HL-60 (cell line): Measurements from ENCODE around the gene YDJC.
A peak's percentile ranks its signal among the peaks of the same experiment; 100 is the strongest.

Experiments
- DNase-seq, 2 experiments: peaks; one replicate each; pipeline ENCODE4 v3.0.0-alpha.2; 2010 to 2020; ENCODE audit warnings: low read depth in 1 of 2, low spot score in 1 of 2
- H3K27ac ChIP-seq: fragments of 250-450 bp; sonication (Bioruptor Pico); replicated peaks from 2 replicates; pipeline ENCODE4 v1.5.1; 2020; ENCODE audit warnings: mild to moderate bottlenecking, moderate library complexity
- H3K27me3 ChIP-seq: fragments of 250-450 bp; sonication (Bioruptor Pico); 2 replicates; pipeline ENCODE4 v1.5.1; 2021; ENCODE audit warnings: mild to moderate bottlenecking, moderate library complexity; ENCODE audit not compliant: insufficient read depth, poor library complexity, severe bottlenecking
- H3K4me3 ChIP-seq: replicated peaks from 2 replicates; pipeline ENCODE4 v1.5.1; 2011; ENCODE audit warnings: mild to moderate bottlenecking, control low read depth, low read length; ENCODE audit not compliant: insufficient read depth
- CTCF ChIP-seq: IDR thresholded peaks from one replicate; pipeline ENCODE4 v1.5.1; 2011; ENCODE audit warnings: low read length, control low read depth, inconsistent platforms; ENCODE audit not compliant: insufficient read depth
- GABPA ChIP-seq: IDR thresholded peaks from 2 replicates; pipeline ENCODE4 v1.6.1; 2012; ENCODE audit warnings: low read depth
- POLR2AphosphoS5 ChIP-seq: IDR thresholded peaks from 2 replicates; pipeline ENCODE4 v1.6.1; 2012; ENCODE audit warnings: low read depth
- REST ChIP-seq: IDR thresholded peaks from 2 replicates; pipeline ENCODE4 v1.6.1; 2012; ENCODE audit warnings: low read depth; ENCODE audit not compliant: insufficient replicate concordance
- SPI1 ChIP-seq: IDR thresholded peaks from 2 replicates; pipeline ENCODE4 v1.6.1; 2012; ENCODE audit warnings: low read depth, mild to moderate bottlenecking, borderline replicate concordance

YDJC gene

DNA sequence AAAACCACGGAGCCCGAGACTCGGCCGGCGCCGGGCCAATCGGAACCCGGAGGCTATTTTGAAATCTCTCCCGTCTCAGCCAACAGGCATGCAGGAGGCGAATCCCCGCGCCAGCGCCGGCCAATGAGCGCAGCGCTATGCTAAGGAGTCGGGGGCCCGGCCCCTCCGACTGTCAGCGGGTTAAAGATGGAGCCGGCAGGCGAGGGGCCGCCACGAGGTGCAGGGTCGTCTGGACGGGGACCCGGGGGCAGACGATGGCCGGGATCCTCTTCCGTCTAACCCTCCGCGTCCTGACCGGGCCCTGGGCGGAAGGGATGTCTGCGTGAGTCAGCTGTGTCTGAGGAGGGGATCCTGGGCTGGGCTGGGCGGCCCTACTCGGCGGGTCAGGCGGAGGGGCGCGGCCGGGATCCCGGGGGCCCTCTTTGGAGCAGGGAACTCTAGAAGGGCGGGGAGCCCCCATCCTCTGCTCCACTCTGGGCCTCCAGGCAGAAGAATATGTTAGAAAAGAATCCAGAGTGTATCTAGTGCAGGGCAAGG, 22.3 kb upstream of the YDJC start:
- DNase-seq: peak in 1 of 2 experiments; percentile 30
- Histone ChIP-seq H3K27ac (no peak overlapping the region), H3K27me3 (no peaks in the 10 kb centered on the region), H3K4me3 (peak overlapping the region; percentile 54)
- no peak for TF ChIP-seq POLR2AphosphoS5
- no peak for TF ChIP-seq SPI1
- no peak for TF ChIP-seq GABPA
- TF ChIP-seq REST: no peak
- no peak for TF ChIP-seq CTCF

- H3K27ac ChIP-seq: no peak overlapping the region
- TF ChIP-seq SPI1: no peak
- no peak for TF ChIP-seq POLR2AphosphoS5
- TF ChIP-seq REST: no peak
- no peak for TF ChIP-seq CTCF
- TF ChIP-seq GABPA: no peak
- peak overlapping the region; percentile 54 for H3K4me3 ChIP-seq
- no peaks in the 10 kb centered on the region for H3K27me3 ChIP-seq
- no peak for DNase-seq
Observed at GRCh38 chr22:21651521-21652009, 21.7 kb upstream of the YDJC start.

DNA sequence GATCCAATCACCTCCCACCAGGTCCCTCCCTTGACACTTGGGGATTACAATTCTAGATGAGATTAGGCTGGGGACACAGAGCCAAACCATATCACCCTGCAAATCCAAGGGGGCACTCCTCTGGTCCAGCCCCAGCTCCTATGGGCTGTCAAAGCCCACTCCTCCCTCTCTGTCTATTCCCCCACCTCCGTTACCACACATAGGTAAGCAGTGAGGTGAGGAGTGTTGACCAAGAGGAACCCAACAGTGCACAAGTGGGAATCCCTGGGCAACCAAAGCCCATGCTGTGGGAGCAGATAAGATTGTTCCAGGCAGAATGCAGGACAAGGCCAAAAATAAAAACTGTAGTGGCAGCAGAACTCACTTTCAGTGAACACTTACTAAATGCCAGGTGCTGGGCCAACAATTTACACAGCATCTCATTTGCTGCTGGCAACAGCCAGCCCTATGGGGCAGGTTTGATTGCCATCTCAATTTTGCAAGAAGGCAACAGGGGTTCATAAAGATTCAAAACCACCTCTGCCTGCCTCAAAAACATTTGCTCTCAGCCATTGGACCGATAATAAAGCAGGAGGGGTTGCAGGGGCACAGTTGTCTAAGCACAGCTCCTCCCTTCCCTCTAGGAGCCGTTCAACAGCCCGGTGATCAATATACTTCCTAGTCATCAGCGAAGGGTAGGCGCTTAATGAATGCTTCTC, 21.1 kb upstream of the YDJC start:
- no peak for TF ChIP-seq POLR2AphosphoS5
- TF ChIP-seq CTCF: no peak
- TF ChIP-seq SPI1: no peak
- no peak for TF ChIP-seq REST
- no peak for TF ChIP-seq GABPA
- Histone ChIP-seq H3K27ac (no peak overlapping the region), H3K27me3 (no peaks in the 10 kb centered on the region), H3K4me3 (no peak overlapping the region)
- no peak for DNase-seq
